Testis (tissue), 2 donors: ENCODE data around the gene SCPEP1.

ENCODE experiments used
- CTCF ChIP-seq, 3 experiments: fragments of 450-650 bp in 2 of 3; fragments of 200-600 bp in 1 of 3; sonication (generic) in 1 of 3; IDR thresholded peaks; one replicate each; pipeline ENCODE4 v1.5.1; 2016 to 2019; ENCODE audit warnings: antibody characterized with exemption in 3 of 3, mild to moderate bottlenecking in 2 of 3, moderate library complexity in 1 of 3
- POLR2A ChIP-seq: fragments of 450-650 bp; IDR thresholded peaks from one replicate; pipeline ENCODE4 v1.6.1; 2017; ENCODE audit warnings: antibody characterized with exemption, mild to moderate bottlenecking, moderate library complexity

- TF ChIP-seq CTCF (IDR thresholded peaks at IDR 0.05) = no peak
- TF ChIP-seq POLR2A = no peak
These were observed 2.3 kb upstream of the SCPEP1 start for GRCh38 chr17:56975656-56976055.
